GM21786 (cell line): Measurements from ENCODE around the gene STPG4.

Source experiments
- ATAC-seq: cut with Tn5 transposase; IDR thresholded peaks from one replicate; pipeline ENCODE4 v1.9.1; 2021; ENCODE audit not compliant: unreplicated experiment

STPG4 gene

GRCh38 chr2:47073217-47073616 lies 81.9 kb downstream of the STPG4 start:
- no peak for ATAC-seq

- ATAC-seq = no peak
These were observed 82.3 kb downstream of the STPG4 start for GRCh38 chr2:47072728-47073191.

GRCh38 chr2:47072018-47072691 lies 83.0 kb downstream of the STPG4 start:
- no peak for ATAC-seq

- peak; percentile 86 for ATAC-seq
These were observed 83.9 kb downstream of the STPG4 start for GRCh38 chr2:47070920-47071824.

- ATAC-seq = no peak
These were observed 84.8 kb downstream of the STPG4 start for GRCh38 chr2:47070155-47070919.

GRCh38 chr2:47069628-47070154 lies 85.4 kb downstream of the STPG4 start:
- no peak for ATAC-seq

- ATAC-seq = no peak
These were observed 86.0 kb downstream of the STPG4 start for GRCh38 chr2:47068981-47069627.

- no peak for ATAC-seq
These were observed 87.2 kb downstream of the STPG4 start for GRCh38 chr2:47067788-47068407.

GRCh38 chr2:47065771-47066380 lies 89.2 kb downstream of the STPG4 start:
- no peak for ATAC-seq

- ATAC-seq = no peak
These were observed 89.8 kb downstream of the STPG4 start for GRCh38 chr2:47065343-47065742.

- no peak for ATAC-seq
These were observed 91.0 kb downstream of the STPG4 start for GRCh38 chr2:47064106-47064505.

- no peak for ATAC-seq
These were observed 91.6 kb downstream of the STPG4 start for GRCh38 chr2:47063538-47063930.

- no peak for ATAC-seq
These were observed 92.2 kb downstream of the STPG4 start for GRCh38 chr2:47062681-47063537.

GRCh38 chr2:47061944-47062678 lies 93.0 kb downstream of the STPG4 start:
- ATAC-seq = no peak

- no peak for ATAC-seq
These were observed 94.4 kb downstream of the STPG4 start for GRCh38 chr2:47060652-47061170.

- ATAC-seq = no peak
These were observed 96.8 kb downstream of the STPG4 start for GRCh38 chr2:47058003-47058931.

- no peak for ATAC-seq
These were observed 97.5 kb downstream of the STPG4 start for GRCh38 chr2:47057687-47058002.
